ENCODE data around the gene NADSYN1.
"Not testable (repeated sequence)": the region's sequence is repeated elsewhere in the genome, so short reads cannot be mapped to it uniquely, and the experiment has no call there.

NADSYN1 gene

GRCh38 chr11:71453037-71453917 is at the start of gene NADSYN1:
TSS of gene NADSYN1 (plus strand) at chr11:71453203. CDS start at chr11:71453297, 94 bp downstream.
- no peak for FAIRE-seq

GRCh38 chr11:71404209-71404608 is 48.8 kb upstream of the NADSYN1 start:
- FAIRE-seq: no peak

GRCh38 chr11:71406681-71407080 is 46.3 kb upstream of the NADSYN1 start:
- FAIRE-seq: no peak

GRCh38 chr11:71407356-71407755 is 45.6 kb upstream of the NADSYN1 start:
- FAIRE-seq: no peak

- no peak for FAIRE-seq
Observed at GRCh38 chr11:71408826-71409225, 44.2 kb upstream of the NADSYN1 start.

- FAIRE-seq: no peak
Observed at GRCh38 chr11:71410363-71410966, 42.5 kb upstream of the NADSYN1 start.

GRCh38 chr11:71414645-71415044 is 38.4 kb upstream of the NADSYN1 start:
- no peak for FAIRE-seq

- FAIRE-seq: no peak
Observed at GRCh38 chr11:71418643-71419042, 34.4 kb upstream of the NADSYN1 start.

- no peak for FAIRE-seq
Observed at GRCh38 chr11:71420455-71421241, 32.4 kb upstream of the NADSYN1 start.

GRCh38 chr11:71421392-71421950 is 31.5 kb upstream of the NADSYN1 start:
- FAIRE-seq: no peak

- FAIRE-seq: not testable (repeated sequence)
Observed at GRCh38 chr11:71422318-71422717, 30.7 kb upstream of the NADSYN1 start.

- FAIRE-seq: no peak
Observed at GRCh38 chr11:71423181-71423790, 29.7 kb upstream of the NADSYN1 start.

GRCh38 chr11:71425409-71425808 is 27.6 kb upstream of the NADSYN1 start:
- no peak for FAIRE-seq

GRCh38 chr11:71425860-71426259 is 27.1 kb upstream of the NADSYN1 start:
- no peak for FAIRE-seq

- FAIRE-seq: no peak
Observed at GRCh38 chr11:71426413-71426812, 26.6 kb upstream of the NADSYN1 start.

- FAIRE-seq: no peak
Observed at GRCh38 chr11:71428861-71429435, 24.1 kb upstream of the NADSYN1 start.

- FAIRE-seq: no peak
Observed at GRCh38 chr11:71429701-71430100, 23.3 kb upstream of the NADSYN1 start.

GRCh38 chr11:71430166-71430565 is 22.8 kb upstream of the NADSYN1 start:
- FAIRE-seq: no peak

GRCh38 chr11:71431271-71431670 is 21.7 kb upstream of the NADSYN1 start:
- no peak for FAIRE-seq

- FAIRE-seq: no peak
Observed at GRCh38 chr11:71432761-71433647, 20.0 kb upstream of the NADSYN1 start.

Measured in G401.6 (cell line).